HG02798 (cell line): ENCODE results near the gene SLC26A11.
"Not testable (repeated sequence)": the region's sequence is repeated elsewhere in the genome, so short reads cannot be mapped to it uniquely, and the experiment has no call there.

Experiments
- ATAC-seq: cut with Tn5 transposase; IDR thresholded peaks from one replicate; pipeline ENCODE4 v1.9.1; 2021; ENCODE audit warnings: mild to moderate bottlenecking; ENCODE audit not compliant: unreplicated experiment, poor library complexity

SLC26A11 gene

GRCh38 chr17:80195671-80196529 lies 24.3 kb upstream of the SLC26A11 start:
- no peak for ATAC-seq

DNA sequence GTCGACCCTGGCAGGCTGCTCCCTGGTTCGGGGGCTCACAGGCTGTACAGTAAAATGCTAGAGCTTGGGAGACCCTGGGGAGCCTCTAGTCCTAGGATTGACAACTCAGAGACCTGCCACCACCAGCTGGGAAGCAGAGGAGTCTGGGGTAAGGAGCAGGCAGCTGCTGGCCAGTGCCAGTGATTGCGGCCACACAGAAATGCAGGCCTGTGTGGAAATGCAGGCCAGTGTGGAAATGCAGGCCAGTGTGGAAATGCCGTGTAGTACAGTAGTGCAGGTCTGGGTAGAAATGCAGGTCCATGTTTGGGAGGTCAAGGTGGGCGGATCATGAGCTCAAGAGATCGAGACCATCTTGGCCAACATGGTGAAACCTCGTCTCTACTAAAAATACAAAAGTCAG lies 23.6 kb upstream of the SLC26A11 start:
- ATAC-seq, result no peak

DNA sequence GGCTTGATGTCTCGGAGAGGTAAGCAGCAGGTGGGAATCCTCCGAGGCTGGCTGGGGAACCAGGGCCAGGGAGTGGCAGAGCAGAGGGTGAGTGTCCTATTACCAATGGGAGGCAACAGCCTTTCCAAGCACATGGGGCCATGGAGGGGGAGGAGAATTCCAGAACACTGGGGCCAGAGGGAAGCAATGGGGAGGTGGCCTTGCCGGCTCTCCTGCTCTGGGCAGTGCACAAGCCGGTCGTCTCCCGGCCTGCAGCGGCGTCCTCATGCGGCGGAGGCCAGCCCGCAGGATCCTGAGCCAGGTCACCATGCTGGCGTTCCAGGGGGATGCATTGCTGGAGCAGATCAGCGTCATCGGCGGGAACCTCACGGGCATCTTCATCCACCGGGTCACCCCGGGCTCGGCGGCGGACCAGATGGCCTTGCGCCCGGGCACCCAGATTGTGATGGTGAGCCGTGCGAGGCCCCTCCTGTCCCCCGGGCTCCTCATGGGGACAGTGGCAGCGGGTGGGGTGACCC lies 22.0 kb upstream of the SLC26A11 start:
- ATAC-seq, result no peak

- not testable (repeated sequence) for ATAC-seq
These were observed 20.9 kb upstream of the SLC26A11 start for GRCh38 chr17:80199295-80199694.

DNA sequence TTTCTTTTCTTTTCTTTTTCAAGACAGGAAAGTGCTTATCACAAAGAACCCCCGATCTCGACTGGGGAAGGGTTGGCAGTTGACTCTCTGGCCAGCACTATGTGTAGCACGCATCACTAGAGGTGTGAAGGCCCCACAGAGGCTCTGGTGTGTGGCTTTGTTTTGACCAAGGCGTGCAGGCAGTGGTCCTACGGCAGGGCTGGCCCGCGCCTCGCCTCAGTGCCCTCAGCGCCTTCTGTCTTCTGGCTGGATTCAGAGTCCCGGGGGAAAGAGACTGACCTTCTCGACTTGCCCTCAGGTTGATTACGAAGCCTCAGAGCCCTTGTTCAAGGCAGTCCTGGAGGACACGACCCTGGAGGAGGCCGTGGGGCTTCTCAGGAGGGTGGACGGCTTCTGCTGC lies 18.8 kb upstream of the SLC26A11 start:
- ATAC-seq, result no peak

GRCh38 chr17:80202197-80202596 lies 18.0 kb upstream of the SLC26A11 start:
- no peak for ATAC-seq

DNA sequence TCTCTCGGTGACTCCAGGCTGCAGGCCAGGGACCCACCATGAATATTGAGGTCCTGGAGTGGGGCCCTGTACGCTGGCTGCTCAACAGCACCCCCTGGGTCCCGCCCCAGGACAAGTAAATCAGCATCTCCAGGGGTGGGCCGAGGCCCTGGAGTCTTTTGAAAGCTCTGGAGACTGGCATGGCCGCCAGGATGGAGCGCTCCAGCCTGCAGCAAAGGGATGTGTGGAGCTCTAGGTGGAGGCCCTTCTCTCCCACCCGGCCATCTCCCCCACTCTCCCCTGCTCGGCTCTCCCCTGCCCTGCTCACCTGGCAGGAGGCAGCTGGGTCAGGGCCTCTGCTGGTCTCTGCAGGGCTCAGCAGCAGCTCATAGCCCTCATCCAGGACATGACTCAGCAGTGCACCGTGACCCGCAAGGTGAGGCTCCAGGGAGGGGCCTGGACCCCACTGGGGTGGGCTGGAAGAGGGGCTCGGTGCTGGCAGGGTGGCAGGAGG lies 16.7 kb upstream of the SLC26A11 start:
- ATAC-seq, result no peak

DNA sequence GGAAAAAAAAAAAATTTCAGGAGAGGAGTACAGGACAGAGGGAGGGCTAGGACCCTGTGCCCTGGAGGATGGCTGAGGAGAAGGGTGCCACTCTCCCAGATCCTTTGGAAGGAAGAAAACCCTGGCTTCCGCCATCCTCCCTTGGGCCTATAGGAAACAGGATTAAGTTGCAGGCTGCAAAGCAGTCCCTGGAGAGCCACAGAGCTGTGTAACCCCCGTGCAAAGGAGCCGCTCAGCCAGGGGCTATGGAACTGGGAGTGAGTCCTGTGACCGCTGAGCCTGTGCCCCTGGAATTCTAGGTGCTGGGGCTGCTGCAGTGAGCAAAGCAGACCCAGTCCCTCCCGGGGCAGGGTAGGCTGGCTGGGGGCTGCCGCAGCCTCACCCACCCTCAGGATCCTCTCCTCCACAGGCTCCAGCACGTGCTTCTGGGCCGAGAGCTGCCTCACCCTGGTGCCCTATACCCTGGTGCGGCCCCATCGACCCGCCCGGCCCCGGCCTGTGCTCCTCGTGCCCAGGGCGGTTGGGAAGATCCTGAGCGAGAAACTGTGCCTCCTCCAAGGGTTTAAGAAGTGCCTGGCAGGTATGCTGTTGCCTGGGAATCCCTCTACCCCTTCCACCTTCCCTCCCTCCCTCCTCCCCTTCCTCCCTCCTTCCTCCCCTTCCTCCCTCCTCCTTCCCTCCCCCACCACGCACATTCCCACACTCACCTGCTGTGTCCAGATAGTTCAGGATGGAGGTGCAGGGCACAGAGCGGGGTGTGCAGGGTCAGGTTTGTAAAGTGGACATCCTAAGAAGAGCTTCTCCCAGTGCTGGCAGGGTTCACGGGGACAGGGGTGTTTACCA lies 15.4 kb upstream of the SLC26A11 start:
- no peak for ATAC-seq

GRCh38 chr17:80205811-80206210 lies 14.4 kb upstream of the SLC26A11 start:
- ATAC-seq, result no peak

- no peak for ATAC-seq
These were observed 12.2 kb upstream of the SLC26A11 start for GRCh38 chr17:80208050-80208449.

DNA sequence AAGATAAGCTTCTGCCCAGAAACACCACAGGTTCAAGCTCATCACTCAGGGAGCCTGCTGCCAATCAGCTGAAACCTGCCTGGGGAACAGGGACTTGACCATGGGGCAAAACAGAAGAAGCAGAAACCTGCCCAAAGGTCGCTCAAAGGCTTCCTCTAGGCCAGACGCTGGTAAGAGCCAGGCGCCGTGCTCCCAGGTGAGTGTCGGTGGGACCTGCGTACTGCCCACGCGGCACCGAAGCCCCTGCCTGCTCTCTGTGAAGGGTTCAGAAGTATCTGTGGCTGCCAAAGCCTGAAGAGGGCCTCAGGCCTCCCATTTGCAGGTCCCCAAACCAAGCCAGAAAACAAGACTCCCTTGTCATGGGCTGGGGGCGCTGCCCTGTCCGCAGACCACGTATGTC lies 10.5 kb upstream of the SLC26A11 start:
- no peak for ATAC-seq

- ATAC-seq, result no peak
These were observed 9.7 kb upstream of the SLC26A11 start for GRCh38 chr17:80210348-80211108.

- ATAC-seq, result no peak
These were observed 8.1 kb upstream of the SLC26A11 start for GRCh38 chr17:80212109-80212508.

- ATAC-seq, result no peak
These were observed 7.7 kb upstream of the SLC26A11 start for GRCh38 chr17:80212511-80212910.

DNA sequence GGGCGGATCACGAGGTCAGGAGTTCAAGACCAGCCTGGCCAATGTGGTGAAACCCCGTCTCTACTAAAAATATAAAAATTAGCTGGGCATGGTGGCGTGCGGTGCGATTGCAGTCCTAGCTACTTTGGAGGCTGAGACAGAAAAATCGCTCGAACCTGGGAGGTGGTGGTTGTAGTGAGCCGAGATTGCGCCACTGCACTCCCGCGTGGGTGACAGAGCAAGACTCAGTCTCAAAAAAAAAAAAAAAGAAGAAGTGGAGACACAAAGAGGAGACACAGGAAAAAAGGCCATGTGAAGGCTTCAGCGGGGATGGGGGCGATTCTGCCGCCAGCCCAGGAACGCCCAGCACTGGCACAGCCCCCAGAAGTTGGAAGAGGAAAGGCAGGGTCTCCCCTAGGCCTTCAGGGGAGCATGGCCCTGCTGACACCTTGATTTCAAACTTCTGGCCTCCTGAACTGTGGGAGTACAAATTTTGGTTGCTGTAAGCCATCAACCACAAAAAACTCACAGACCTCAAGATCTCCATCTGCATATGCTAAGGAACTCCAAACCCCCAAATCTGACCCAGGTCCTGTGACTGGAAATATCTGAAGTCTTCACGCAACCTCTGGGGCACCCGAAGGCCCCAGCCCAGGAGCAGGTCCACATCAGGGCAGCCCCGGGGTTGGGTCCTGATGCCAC lies 7.1 kb upstream of the SLC26A11 start:
- no peak for ATAC-seq

GRCh38 chr17:80213643-80213975 lies 6.6 kb upstream of the SLC26A11 start:
- no peak for ATAC-seq

DNA sequence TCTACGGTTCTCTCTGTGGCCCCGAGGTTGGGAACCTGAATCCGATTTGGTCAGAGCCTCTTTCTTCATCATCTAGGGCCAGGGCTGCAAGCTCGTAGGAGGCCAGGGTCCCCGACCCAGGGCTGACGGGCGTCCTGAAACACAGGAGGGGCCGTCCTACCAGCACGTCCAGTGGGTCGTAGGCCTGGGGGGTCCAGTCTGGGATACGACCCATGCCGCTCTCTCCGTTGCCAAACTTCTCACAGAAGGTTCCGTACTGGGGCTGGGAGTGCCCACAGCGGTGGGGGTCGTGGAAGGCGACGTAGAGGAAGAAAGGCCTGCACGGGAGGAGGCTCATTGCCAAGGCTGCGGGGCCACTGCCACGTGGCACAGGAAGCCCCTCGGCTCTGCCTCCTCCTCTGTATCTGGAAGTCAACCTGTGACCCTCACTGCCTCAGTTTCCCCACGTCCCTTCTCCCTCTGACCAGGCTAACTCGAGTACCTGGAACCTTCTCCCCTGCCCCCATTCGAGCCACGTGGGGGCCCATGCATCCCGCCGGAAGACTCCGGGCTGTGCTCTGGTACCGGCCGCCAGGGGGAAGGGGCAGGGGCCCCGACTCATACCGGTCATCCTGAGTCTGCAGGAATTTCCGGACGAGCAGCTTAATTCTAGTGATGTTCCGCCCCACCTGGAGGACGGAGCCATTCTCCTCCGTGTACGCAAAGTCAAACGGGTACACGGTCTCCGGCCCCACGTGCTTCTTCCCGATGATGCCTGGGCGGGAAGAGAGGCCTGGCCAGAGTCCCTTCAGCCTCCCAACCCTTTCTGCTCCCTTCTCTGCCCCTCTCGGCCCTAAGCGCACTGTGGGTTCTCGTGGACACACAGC lies 6.0 kb upstream of the SLC26A11 start:
- no peak for ATAC-seq

- ATAC-seq, result no peak
These were observed 5.4 kb upstream of the SLC26A11 start for GRCh38 chr17:80214878-80215210.
